Middle frontal gyrus (tissue), 1 donor: Measurements from ENCODE around the gene SYT9.

ENCODE experiments used
- DNase-seq: peaks from one replicate; pipeline ENCODE4 v3.0.0-alpha.2; 2015; ENCODE audit warnings: low spot score; ENCODE audit errors: extremely low spot score

The SYT9 gene

GRCh38 chr11:7251836-7252682, at the start of gene SYT9:
Gene SYT9 (plus strand): TSS chr11:7251904. CDS start chr11:7252187, 283 bp downstream.
- DNase-seq = peak; percentile 58

GRCh38 chr11:7202412-7202811, 49.3 kb upstream of the SYT9 start:
- DNase-seq = no peak

GRCh38 chr11:7204778-7205177, 46.9 kb upstream of the SYT9 start:
- no peak for DNase-seq

DNA sequence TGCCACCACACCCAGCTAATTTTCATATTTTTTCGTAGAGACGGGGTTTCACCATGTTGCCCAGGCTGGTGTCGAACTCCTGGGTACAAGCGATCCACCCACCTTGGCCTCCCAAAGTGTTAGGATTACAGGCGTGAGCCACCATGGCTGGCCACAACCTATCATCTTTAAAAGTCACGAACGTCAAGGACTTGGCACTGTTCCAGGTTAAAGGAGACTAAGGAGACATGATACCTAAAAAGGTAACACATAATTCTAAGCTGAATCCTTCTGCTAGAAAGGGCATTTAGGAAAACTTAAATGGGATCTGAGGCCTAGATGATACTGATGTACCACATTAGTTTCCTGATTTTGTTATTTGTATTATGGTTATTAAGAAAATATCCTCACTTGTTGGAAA, 43.3 kb upstream of the SYT9 start:
- DNase-seq = no peak

GRCh38 chr11:7219491-7219890, 32.2 kb upstream of the SYT9 start:
- DNase-seq = no peak

GRCh38 chr11:7220636-7221035, 31.1 kb upstream of the SYT9 start:
- no peak for DNase-seq

- no peak for DNase-seq
Observed at GRCh38 chr11:7222619-7223018, 29.1 kb upstream of the SYT9 start.

GRCh38 chr11:7239877-7240276, 11.8 kb upstream of the SYT9 start:
- no peak for DNase-seq

DNA sequence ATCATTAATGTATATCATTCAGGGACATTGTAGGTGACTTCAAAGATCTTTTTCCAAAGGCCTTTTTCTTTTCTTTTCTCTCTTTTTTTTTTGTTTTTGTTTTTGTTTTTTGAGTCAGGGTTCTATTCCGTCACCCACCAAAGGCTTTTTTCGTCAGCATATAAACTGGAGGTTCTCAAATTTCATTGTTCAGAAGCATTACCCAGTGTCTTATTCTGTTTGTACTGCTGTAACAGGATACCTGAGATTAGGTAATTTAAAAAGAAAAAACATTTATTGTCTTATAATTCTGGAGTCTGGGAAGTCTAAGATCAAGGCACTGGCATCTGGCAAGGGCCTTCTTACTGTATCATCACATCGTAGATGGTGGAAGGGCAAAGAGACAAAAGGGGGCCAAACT, 6.4 kb upstream of the SYT9 start:
- no peak for DNase-seq

GRCh38 chr11:7246179-7246578, 5.5 kb upstream of the SYT9 start:
- no peak for DNase-seq

GRCh38 chr11:7250166-7250565, 1.5 kb upstream of the SYT9 start:
- DNase-seq = no peak

- no peak for DNase-seq
Observed at GRCh38 chr11:7251487-7251835, 243 bp upstream of the SYT9 start.

GRCh38 chr11:7252683-7253213, 1.0 kb downstream of the SYT9 start:
- no peak for DNase-seq

DNA sequence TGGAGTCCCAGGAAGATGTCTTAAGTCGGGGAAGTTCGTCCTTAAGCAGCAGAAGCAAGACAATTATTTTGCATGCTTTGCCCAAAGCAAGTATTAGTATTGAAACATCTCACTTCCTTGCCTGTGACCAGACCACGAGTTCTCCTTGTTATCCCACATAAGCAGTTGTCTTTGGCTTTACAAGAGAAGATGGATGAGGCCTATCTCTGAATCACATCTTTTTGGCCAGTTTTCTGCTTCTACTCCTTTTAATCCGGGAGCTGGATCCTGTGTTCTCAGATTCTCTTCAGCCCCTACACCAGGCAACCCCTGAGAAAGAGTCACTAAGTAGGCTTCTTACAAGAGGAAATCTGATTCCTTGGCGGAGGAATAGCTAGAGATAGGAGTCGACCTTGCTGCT, 2.1 kb downstream of the SYT9 start:
- no peak for DNase-seq

- DNase-seq = no peak
Observed at GRCh38 chr11:7254731-7255291, 3.1 kb downstream of the SYT9 start.

DNA sequence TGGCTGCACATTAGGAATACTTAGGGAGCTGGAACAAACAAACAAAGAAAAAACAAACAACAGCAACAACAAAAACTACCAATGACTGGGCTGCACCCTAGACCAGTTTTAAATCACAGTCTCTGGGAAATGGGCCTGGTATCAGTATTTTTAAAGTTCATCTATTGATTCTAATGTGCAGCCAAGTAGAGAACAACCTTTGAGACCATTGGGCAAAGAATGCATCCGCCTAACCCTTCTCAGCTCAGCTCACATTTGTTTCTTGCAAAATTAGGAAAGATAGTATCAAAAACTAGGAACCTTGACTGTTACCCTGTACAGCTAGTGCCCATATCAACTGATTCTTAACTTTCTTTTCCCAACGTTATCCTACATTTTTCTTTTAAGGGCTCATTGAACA, 5.2 kb downstream of the SYT9 start:
- DNase-seq = no peak

DNA sequence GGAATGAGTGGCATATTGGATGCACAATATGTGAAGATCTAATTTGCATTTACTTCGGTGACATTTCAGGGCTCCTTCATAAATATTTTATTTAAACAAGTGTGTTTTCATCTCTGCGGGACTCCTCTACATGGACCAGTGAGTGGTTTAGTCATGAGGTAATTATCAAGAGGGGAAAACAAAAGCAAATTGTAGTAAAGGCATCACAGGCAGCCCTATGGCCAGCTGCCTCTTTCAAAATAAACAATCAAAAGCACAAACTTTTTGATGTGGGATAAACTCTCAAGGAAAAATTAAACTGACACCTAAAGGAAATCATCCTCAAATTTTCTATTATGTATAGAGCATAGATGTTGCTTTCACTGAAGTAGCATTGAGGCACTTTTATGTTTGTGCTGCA, 6.0 kb downstream of the SYT9 start:
- no peak for DNase-seq

- DNase-seq = no peak
Observed at GRCh38 chr11:7261578-7261977, 9.9 kb downstream of the SYT9 start.

- DNase-seq = no peak
Observed at GRCh38 chr11:7262672-7263071, 11.0 kb downstream of the SYT9 start.

DNA sequence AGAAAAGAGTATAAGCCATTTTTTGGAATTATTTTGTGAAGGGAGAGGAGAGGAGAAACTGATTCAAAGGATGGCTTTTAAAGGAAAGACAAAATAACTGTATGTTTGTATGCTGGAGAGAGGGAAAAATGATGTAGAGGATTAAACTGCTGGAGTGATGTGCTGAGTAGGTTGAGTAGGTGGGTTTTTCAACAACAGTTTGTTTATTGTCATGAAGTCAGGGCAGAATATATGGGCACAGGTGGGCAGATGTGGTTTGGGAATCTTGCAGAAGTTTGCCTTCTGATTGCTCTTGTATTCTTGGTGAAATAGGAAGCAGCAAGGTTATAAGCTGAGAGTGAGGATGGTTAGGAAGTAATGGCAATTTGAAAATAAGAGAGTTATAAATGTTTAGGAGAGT, 12.1 kb downstream of the SYT9 start:
- DNase-seq = no peak

DNA sequence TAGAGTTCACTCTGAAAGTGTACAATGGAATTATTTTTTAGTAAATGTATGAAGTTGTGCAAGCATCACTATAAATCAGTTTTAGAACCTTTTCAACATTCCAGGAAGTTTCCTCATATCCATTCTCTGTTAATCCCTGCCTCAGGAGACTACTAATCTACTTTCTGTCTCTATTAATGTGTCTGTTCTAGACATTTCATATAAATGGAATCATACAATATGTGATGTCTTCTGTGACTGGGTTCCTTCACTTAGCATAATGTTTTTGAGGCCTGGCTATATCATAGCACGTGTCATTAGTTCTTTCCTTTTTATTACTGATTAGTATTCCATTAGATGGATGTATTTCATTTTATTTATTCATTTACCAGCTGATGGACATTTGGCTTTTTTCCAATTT, 17.1 kb downstream of the SYT9 start:
- no peak for DNase-seq

GRCh38 chr11:7270233-7270865, 18.6 kb downstream of the SYT9 start:
- DNase-seq = no peak

GRCh38 chr11:7272373-7272772, 20.7 kb downstream of the SYT9 start:
- no peak for DNase-seq
